GM20431 (cell line): ENCODE data around the gene ST3GAL2.

Experiments used
- in situ Hi-C: fragments of 300-500 bp; cut with MseI, MboI; formaldehyde crosslinking; loops from one replicate; pipeline ENCODE4 v1.15.0; 2020; ENCODE audit warnings: low sequenced_read_pairs; ENCODE audit not compliant: unreplicated experiment

ST3GAL2 gene

GRCh38 chr16:70440009-70440692 is 1.3 kb upstream of the ST3GAL2 start:
- in situ Hi-C loops = no loop called here

DNA sequence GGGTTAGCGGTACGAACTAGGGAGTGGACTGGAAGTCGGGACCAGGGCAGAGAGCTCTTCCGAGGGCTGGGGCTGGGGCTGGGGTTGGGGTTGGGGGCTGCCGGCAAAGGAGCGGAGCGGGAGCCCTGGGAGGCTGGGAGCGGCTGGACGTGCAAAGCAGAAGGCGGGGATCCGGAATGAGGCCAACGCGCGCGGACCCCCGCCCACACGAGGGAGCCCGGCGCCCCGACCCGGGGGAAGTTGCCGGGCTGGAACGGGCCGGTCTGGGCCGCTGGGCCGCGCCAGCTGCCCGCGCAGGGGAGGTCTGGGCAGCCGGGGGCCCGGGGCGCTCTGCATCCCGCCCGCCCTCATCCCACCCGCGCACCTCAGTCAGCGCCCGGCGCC is 323 bp downstream of the ST3GAL2 start:
- in situ Hi-C loops = no loop called here

- in situ Hi-C loops = no loop called here
These were observed 1.0 kb downstream of the ST3GAL2 start for GRCh38 chr16:70437582-70438557.

DNA sequence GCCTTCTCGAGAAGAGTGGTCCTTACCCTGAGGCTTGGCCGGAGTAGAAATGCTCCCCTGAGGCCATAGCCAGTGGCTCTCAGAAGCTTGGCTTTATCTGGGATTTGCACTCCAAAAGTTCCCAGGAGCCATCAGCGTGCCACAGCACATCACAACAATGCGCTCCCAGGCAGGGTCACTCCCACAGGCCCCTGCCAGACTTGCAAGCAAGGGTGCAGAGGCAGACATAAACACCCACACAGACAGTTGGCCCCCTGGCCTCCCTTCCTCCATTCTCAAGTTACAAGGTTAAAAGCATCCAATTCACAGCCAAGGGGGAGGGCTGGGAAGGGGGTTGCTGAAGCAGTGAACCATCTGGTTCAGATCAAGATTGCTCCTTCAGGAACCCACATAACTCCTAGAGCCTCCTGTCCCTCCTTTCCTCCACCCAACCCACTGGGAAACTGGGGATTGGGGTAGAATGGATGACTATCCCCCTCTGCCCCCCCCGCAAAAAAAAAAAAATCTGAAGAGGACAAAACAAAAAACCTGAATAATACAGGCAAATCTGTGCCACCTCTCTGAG is 1.8 kb downstream of the ST3GAL2 start:
- in situ Hi-C loops = no loop called here

GRCh38 chr16:70434484-70435260 is 4.2 kb downstream of the ST3GAL2 start:
- in situ Hi-C loops = no loop called here

GRCh38 chr16:70433458-70434103 is 5.3 kb downstream of the ST3GAL2 start:
- in situ Hi-C loops = no loop called here

DNA sequence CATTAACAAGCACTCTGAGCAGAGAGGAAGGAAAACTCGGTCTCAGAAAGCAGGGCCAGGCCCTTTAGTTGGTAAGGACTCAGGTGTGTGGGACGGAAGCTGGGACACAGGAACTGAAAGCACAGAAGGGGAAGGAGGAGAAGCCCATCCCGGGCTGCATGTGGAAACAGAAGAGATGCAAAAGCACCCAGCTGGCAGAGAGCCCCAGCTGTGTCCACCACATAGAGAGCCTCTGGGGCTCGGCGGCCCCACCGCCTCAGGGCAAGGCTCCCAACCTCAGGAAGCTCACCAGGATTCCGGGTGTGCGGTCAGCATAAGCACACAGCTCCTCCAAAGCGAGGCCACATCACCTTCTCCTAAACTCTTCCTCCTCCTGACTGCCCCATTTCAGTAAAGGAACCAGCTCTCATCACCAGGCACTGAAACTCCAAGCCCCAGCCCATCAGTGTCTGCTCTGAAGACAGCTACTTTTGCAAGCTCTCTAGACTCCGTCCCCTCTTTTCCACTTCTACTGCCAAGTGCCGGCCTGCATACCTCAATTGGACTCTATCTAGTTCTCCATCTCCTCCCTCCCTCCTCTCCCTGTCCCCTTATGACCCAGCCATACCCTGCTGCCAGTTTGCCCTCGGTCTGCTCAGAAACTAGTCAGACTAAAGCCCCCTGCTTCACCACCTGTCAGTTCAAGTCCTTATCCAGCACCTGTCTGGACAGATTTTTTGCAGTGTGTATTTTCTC is 6.0 kb downstream of the ST3GAL2 start:
- in situ Hi-C loops = no loop called here

DNA sequence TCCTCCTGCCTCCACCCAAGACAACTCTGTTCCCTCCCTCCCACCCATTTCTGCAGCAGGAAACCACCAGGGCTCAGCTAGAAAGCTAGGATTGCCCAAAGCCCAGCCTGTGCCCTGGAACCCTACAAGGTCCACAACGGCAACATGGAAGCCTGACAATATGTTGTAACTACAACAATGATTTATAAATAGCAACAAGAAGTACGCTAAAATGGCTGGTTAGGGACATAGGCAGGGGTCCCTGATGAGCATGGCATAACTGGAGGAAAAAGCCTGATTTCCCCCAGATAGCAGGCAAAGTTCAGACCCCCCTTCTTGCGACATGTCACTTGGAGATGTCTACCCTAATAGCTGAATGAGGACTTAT is 6.6 kb downstream of the ST3GAL2 start:
- in situ Hi-C loops = no loop called here

DNA sequence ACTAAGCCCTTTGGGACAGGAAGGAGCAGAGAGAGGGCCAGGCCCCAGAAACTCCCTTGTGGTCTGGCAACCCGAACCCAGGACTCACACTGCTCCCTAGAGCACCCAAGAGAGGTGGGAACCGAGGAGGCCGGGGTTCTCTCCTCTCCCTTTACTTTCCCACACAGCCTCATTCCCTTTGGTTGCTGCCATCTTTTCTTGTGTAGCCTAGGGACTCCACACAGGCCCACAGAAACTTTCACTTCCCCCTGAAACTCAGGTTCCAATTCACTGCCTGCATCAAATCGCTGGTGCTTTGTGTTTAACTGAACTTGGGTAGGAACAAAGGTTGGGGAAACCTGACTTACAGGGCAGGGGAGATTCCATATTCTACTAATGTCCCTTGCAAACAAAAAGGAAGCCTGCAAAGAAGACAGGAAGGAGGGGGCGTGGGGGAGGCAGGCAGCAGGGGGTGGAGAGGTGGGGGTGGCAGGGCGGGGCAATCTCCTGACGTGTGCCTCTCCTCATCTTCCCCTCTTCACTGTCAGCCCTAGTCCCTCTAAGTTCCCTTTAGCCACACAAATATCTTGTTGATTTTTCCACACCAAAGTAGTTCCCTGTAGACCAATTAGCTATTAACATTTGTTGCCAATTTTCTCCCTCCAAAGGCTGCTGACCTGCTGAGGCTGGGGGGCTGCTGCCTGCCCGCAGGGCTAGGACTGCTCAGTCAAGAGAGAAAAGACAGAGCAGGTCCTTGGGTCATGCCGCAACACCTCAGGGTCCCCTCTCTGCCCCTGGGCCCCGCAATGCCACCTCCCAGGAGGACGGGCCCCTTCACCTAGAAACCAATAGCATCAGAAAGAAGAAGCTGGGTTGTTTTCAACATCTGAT is 8.0 kb downstream of the ST3GAL2 start:
- in situ Hi-C loops = no loop called here

DNA sequence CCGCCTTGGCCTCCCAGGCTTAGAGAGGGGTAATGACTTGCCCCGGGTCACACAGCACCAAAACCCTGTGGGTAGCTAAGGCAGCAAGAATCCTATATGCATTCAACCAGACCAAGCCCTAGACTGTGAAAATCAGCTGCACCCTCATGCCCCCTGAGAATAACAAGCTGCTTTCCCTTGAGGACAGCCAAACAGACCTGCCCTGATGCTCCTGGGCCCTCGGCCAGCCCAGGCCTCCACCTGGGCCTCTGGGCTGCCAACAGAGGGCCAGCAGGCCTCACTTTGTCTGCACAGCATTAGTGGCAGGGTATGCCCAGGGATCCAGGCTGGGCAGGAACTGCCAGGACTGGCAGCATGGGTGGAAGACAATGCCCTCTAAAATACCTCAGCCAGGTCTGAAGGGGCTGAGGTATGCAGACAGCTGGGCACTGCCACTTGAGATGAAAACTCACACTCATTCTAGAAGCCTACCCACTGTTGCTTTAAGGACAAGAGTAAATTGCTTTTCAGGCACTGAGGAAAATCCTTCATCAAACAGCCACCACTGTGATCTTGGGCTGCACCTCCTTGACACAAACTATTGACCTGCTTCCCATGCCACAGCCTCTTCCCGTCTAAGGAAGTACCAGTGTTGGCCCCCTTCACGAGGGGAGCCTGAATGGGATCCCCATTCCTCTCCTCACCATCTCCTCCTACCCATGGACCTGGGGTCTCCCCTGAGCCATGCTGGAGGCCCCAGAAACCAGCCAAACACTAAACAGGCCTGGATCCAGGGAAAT is 8.8 kb downstream of the ST3GAL2 start:
- in situ Hi-C loops = no loop called here

DNA sequence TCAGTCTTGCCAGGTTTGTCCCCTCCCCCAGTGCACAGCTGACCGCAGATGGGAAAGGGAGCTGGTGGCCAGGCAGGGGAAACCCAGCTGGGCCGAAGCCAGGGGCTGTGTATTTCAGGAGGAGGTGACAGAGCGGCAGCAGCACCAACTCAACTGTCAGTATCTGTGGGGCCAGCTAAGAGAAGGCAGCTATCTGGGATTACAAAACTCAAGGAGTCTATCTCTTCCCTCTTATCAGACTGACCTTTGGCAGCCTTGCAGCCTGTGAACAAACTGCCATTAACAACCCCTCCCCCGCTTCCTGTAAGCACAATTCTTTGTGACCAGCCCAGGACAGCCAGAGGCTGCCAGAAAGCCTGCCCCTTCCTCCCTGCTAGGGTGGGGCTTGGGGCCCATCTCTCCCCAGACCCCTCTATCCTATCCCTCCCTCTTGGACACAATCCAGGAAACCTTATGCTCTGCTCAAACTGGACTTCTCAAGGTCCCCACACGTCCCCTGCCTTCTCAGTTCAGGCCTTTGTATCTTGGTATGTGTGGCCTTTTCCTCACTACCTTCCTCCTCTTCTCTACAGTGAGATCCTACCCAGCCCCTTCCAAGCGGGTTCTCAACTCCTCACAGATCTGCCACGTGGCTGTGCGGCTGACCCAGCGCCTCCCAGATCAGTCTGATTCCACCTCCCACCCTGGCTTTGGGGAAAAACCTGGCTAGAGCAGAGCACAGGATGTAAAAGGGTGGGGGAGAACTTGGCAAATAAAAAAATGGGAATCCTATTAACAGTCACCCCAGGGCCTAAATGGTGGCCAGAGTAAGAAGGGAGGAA is 10.5 kb downstream of the ST3GAL2 start:
- in situ Hi-C loops = no loop called here

DNA sequence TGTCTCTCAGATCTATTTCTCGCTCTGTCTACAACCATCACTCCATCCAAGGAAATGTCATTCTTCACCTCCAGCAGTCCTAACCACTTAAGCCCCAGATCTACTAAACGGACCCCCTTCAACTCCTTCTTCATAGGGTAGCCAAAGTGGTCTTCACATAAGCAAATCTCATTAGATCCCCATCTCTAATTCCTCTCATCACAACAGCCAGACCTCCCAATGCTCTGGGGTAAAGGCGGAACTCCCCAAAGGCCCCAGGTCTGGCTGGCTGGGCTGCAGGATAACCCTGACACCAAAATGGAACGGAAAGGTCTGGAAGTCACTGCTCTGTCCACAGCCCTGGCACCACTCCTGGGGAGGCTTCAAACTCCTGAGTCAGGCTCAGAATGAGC is 11.1 kb downstream of the ST3GAL2 start:
- in situ Hi-C loops = no loop called here

DNA sequence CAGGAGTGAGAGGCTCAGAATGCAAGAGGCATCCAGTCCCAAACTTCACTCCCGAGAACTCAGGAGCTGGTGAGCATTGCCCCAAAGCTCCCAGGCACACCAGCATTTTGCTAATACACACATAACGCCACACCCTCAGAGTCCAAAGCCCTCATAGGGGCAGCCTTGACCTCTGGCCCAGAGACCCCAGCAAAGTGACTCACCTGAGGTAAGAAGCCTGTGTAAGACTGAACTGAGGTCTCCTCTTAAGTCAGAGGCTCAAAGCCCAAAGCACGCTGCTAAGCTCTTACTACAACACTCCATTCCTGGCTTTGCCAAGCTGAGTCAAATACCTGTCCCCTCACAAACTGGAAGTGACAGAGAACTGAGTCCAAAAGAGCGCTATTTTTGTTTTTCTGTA is 16.4 kb downstream of the ST3GAL2 start:
- in situ Hi-C loops = no loop called here

- in situ Hi-C loops = no loop called here
These were observed 17.2 kb downstream of the ST3GAL2 start for GRCh38 chr16:70421473-70422311.

GRCh38 chr16:70421014-70421413 is 17.9 kb downstream of the ST3GAL2 start:
- in situ Hi-C loops = no loop called here
